Stimulated activated CD8-positive, alpha-beta memory T cell treated with anti-CD3 and anti-CD28 coated beads, Interleukin-12 subunit alpha, Interleukin-12 subunit beta, amount 100 ng/mL, for 24 hours (primary cell): ENCODE data around the gene LOXL1.
A peak's percentile ranks its signal among the peaks of the same experiment; 100 is the strongest.

Experiments
- DNase-seq: peaks from one replicate; pipeline ENCODE4 v3.0.0-alpha.2; 2020; ENCODE audit errors: extremely low read depth

LOXL1 gene

DNA sequence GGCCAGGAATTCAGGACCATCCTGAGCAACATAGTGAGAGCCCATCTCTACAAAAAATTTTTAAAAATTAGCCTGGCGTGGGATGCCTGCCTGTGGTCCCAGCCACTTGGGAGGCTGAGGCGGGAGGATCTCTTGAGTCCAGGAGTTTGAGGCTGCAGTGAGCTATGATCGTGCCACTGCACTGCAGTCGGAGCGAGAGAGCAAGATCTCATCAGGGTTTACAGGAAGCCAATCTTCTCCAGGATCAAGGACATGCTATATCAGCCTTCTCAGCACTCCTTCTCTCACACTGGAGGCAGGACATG, 66.3 kb downstream of the LOXL1 start:
- no peak for DNase-seq

DNA sequence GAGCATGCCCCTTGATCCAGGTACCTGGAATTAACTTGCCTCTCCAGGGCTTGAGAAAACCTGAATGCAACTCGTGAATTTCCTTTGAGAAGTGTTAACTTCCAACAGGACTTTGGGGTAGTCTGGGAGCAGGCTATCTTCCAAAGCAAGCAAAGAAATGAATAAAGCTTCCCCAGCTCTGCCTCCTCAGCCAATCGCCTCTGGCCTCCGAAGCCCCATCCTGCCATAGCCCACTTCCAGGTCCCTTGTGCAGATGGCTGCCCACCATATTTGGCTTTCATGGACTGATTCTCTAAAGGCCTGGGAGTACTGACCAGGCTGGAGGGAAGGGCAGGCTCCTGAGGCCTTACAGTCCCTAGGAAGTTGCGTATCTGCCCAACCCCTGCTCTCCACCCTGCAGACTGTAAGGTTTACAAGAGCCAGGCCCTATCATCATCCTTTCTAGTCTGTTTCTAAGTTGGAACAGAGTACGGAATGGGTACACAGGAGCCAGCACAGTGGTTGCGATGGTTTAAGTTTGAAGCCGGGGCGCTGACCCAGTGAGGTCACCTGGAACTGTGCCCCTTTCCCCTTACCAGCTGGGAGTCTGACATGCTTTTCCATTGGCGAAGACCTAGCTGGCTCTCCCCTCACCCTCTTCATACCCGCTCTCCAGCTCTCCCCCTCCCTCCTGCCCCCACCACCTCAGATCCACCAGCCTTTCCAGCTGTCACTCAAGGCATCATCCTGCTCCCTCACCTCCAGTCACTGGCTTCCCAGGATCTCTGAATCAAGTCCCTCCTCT, 67.1 kb downstream of the LOXL1 start:
- no peak for DNase-seq

DNA sequence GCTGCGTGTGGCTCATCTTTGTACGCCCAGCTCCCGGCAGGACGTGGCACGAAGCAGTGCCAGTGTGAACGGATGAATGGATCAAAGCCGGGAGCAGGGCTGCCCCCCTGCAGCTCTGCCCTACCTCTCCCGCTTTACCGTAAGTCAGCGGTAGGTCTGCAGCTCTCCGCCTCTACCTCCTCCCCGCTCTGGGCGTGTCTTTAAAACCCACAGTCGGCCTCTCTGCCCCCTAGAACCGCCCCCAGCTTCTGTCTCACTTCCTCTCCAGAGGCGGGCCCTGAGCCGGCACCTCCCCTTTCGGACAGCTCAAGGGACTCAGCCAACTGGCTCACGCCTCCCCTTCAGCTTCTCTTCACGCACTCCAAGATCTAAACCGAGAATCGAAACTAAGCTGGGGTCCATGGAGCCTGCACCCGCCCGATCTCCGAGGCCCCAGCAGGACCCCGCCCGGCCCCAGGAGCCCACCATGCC, 68.2 kb downstream of the LOXL1 start, which contains the start of gene PML:
PML (plus strand) TSS at position 304 of the 471 bp plus-strand sequence; CDS start at position 401, 97 bp downstream.
- peak; percentile 88 for DNase-seq

DNA sequence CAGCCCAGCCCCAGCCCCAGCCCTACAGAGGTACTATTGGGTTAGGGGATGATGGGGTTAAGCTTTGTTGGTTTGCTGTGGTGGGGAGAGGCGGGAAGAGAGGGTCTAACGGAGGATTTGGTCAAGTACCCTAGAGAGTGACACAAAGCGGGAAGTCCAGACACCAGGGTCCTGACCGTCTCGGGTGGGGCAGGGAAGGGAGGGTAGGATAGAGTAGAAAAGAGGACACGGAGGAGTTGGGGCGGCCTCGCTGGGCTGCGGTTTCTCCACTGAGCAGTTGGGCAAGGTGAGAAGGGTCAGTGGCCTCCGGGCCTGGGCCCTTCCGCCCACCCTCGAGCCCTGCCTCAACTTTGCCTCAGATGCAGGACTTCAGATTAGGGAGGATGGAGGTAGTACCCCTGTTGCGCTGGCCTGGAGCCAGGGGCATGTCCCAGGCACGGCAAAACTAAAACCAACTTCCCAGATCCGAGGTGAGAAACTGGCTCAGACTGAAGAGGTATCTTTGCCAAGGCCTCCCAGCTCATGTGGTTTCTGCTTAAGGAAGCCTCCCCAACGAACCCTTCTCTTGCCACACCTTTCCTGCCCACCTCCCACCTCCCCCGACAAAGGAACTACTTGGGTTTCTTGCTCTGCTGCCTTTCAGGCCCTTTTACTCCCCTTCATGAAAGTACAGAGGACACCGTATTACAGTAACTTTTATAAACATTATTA, 68.8 kb downstream of the LOXL1 start:
- DNase-seq, result no peak

DNA sequence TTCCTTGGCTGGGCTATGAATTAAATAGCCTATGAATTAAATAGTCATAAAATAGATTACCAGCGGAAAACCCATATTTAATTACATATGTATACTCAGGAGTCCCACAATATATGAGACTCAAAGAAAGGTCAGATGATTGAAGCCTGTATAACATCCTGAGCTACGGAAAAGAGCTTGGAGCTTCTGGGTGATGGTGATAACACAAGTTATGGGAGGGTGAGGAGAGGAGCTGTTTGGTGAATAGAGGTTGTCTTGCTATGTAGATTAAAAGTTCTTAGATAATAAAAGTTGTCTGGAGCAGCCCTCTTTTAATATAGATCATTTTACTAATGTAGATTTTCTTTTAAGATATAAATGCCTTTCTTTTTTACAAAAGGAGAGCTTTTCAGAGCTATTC, 70.0 kb downstream of the LOXL1 start:
- DNase-seq, result no peak

DNA sequence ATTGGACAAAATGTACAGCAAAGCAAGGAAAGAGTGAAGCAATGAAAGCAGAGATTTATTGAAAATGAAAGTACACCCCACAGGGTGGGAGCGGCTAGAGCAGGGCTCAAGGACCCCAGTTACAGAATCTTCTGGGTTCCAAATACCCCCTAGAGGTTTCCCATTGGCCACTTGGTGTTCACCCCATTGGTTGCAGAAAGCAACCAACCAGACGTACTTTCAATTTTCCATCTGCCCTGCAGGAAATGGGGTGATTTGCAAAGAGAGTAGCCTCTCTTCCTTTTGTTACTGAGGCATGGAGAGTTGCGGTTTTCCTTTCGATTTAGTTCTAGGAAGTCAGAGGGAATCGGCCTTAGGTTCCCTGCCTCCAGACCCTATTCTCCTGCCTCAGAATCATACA, 70.7 kb downstream of the LOXL1 start:
- no peak for DNase-seq

DNA sequence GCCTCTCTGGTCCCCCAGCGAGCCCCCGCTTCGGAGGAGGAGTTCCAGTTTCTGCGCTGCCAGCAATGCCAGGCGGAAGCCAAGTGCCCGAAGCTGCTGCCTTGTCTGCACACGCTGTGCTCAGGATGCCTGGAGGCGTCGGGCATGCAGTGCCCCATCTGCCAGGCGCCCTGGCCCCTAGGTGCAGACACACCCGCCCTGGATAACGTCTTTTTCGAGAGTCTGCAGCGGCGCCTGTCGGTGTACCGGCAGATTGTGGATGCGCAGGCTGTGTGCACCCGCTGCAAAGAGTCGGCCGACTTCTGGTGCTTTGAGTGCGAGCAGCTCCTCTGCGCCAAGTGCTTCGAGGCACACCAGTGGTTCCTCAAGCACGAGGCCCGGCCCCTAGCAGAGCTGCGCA, 71.7 kb downstream of the LOXL1 start:
- no peak for DNase-seq
